NCI-H146 treated with DMSO at 0.1 percent for 48 hours (cell line): Measurements from ENCODE around the gene ATP6V0C.

Source experiments
- DNase-seq: peaks from one replicate; lab custom pipeline; 2025; ENCODE audit not compliant: unreplicated experiment; lab: John Stamatoyannopoulos, UW

ATP6V0C gene

DNA sequence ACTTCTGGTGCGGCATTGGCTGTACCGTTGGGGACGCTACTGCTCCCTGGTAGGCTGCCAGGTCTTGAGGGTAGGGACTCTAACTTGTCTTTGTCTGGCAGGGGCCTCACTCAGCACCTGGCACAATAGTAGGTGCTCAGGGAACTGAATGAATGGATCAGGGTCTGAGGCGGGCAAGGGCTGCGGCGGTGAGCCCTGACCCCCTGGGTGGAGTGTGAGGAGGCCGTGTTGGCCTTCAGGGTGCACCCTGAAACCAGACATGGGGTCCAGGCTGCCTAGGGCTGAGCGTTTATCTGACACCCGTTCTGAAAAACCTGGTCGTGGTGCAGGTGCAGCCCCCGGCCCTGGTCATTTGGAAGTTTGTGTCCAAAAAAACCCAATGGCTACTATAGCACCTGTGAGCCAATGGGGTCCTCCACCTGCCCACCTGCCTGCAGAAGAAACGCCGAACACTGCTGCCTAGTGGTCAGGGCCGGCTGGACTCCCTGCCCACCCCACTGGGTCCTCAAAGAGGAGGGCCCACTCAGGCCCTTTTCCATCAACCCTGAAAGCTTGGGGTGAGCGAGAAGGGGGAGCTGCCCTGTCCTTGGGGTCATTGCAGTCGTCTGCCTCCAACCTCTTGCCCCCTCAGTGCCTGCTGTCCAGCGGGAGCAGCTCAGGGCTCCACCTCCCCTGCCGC lies 4.9 kb upstream of the ATP6V0C start:
- DNase-seq = no peak

DNA sequence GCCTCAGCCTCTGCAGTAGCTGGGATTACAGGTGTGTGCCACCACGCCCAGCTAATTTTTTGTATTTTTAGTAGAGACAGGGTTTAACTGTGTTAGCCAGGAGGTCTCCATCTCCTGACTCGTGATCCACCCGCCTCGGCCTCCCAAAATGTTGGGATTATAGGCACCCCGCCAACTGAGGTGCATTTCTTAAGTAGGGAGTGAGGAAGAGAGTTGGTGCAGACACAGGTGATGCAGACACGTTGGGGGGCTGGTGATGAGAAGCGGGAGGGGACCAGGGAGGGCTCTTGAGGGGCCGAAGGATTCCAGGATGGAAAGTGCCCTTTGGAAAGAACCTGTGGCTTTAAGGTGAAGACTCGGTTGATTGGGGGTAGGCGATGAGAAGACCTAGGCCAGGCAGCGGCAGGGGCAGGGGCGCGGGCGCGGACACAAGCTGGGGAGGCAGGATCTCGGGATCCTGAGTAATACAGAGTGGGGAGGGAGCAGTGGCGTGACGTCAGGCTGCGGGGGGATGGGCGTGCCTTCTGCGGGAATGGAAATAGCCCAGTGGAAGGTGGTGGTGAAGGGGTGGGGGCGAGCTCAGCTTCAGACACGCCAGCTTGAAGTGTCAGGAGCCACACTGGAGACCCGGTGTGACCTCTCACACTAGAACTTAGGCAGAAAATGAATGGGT lies 2.5 kb upstream of the ATP6V0C start:
- no peak for DNase-seq

DNA sequence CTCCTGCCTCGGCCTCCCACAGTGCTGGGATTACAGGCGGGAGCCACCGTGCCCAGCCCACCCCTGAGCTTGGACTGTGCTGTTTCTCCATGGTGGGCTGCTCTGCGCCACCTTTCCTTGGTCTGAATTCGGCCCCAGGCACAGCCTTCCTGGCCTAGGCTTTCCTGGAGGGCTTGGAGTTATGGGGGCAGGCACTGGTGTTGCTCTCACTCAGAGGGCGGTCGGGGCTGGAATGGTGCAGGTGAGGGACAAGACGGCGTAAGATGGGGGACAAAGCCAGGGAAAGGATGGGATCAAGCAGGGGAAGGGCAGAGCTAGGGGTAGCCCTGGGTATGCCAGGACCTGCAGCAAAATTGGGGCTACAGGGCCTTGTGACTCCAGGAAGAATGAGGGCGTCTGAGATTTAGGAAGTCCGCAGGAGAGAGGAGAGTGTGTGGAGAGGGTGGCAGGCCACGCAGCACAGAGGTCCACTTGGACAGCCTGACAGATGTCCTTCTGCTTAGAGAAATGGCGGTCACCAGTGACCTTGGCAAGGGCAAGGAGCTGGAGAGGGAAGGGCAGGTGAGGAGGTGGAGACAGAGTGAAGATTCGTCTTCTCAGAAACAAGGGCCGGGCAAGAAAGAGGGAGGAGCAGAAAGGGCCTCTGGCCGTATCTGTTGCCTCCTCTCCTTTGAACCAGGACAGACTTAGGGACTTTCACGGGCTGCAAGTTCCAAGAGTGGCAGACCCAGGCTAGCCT lies 1.6 kb upstream of the ATP6V0C start:
- DNase-seq = no peak

DNA sequence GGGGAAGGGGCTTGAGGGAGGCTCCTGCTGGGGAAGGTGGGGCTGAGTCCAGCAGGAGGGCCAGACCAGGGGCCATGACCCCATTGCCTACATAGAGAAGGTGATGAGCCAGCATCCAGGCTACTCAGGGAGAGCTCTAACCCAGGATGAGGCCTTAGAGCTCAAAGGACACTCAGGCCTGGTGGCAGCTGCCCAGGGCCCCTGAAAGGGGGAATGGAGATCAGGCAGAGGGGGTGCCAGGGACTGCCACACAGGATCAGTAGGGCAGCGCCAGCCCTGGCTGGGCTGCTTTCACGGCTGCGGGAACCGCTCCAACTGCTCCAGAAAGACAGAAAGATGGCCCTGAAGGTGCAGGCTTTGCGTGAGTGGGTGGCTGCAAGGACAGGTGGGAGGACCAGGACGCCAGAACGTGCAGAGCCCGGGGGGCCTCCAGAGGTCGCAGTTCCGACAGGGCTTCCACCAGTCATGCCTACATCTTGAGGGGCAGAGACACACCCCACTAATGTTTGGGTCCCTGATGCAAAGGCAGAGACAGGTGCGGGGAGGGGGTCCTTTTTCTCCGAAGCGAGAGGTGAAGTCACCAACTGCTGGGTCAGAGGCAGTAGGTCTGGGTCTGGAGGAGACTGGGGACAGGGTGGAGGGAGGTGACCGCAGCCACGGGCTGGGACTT lies 882 bp upstream of the ATP6V0C start:
- peak; percentile 65 for DNase-seq

DNA sequence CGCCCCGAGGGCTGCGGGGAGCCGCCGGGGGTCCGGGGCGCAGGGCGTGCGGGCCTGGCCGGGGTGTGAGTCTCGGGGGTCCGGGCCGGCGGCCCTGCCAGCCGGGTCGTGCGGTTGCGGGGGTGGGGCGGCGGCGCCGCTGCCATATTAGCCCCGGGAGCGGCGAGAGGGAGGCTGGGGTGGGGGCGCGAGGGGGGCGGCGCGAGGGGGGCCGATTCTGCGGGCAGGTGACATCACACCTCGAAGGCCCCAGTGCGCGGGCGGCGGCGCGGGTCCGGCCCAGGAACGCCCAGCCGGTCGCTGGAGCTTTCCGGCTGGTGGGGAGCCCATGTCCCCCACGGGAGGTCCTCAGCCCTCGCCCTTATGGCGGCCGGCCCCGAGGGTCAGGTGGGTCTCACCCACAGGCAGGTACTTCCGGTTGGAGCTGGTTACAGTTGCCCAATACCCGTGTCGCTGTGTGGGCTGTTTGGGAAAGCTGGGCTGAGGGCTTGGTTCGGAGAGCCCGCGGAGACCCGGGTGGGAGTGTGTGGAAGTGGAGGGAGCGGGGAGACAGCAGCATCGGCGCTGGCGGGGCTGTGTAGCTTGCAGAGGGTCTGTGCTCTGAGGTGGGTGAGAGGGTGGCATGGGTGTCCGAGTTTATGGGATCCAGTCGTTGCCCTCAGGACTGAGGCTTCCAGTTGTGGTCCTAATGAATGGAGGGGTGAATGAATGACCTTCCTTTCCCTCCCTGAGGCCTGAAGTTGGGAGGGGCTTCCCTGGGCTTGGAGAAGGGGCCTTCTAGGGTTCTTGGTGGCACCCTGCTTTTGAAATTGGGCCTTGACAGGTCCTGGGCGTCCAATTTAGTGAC lies 804 bp downstream of the ATP6V0C start:
- no peak for DNase-seq

DNA sequence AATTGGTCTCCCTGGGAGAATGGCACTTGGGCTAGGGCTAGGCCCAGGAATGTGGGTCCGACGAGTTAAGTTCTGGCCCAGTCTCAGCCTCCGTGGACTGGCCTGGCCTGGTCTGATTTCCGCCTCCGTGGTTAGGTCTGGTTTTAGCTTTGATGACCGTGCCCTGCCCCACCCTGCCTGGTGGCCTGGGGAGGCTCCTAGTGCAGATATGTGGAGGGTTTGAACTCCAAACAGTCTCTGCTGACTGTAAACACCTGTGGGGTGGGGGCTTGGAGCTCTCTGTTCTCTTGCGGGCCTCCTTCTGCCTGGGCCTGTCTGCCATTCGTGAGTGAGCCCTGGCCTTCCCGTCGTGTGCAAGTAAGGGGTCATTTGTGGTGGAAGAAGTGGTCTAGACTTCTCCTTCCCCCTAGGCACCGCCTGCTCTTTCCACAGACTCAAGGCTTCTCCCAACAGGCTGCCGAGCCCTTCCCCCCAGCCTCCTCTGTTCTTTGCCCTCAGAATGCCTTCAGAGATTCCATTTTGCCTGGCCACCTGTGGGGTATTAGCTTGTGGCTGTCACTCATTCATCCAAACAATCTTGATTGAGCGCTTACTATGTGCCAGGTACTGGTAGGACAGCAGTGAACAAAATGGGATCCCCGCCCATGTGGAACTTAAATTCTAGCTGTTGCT lies 1.6 kb downstream of the ATP6V0C start:
- DNase-seq = no peak

DNA sequence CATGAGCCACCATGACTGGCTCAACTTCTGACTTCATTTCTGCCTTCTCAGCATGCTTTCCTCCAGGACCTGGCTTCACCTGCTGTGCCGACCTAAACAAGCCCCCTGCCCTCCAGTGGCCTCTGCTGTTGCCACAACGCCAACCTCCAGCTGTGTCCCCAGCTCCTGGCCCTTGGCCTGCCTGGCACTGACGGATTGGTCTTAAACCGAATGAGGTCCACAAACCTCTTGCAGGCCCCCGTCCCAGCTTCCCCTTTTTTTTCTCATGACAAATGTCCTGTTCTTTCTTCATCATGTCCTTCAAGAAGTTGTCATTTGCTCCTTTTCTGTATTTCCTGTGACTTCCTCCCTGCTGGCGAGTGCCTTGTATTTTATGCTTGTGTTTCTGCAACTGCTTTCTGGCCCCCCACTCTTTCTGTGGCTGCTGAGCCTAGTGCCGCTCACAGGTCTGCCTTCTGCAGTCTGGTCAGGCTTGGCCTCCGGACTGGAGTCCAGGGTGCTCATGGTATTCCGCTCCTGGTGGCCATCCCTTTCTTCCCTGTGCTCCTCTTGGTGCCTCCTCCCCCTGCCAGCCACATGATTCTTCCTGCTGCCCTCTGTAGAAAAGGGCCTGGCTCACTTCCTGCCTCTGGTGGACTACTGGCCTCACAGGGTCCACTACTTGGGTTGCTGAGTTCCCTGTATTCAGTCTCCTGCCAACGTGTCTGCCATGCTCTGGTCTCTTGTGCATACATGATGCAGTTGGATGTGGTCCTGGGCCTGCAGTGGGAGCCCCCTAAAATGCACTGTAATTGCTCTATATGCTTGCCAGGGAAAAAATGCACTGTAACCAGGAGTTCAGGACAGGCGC lies 2.9 kb downstream of the ATP6V0C start:
- no peak for DNase-seq

DNA sequence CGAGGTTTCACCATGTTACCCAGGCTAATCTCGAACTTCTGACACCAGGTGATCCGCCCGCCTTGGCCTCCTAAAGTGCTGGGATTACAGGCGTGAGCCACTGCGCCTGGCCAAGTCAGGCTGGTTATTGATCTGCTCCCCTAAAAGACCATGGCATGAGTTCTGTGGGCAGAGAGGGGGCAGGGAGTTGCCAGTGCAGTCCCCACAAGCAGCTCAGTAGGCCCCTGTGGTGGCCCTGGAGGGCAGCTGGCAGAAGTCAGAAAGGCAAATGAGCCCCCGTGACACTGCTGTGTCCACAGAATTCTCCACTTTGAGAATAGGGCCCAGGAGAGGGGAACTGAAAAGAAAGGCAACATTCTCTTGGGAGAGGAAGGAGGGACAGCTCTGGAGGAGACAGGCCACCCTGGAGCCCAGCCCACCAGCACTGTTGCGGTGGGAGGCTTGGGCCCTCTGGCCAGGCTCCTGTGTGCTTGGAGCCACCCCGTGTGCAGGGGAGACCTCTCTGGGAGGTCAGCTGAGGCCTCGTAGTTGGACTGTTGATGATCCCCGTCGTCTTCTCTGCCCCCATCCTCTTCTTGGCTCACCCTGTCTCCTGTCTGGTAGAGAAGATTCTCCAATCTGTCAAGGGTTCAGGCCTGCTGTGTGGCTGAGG lies 4.3 kb downstream of the ATP6V0C start:
- DNase-seq = no peak

DNA sequence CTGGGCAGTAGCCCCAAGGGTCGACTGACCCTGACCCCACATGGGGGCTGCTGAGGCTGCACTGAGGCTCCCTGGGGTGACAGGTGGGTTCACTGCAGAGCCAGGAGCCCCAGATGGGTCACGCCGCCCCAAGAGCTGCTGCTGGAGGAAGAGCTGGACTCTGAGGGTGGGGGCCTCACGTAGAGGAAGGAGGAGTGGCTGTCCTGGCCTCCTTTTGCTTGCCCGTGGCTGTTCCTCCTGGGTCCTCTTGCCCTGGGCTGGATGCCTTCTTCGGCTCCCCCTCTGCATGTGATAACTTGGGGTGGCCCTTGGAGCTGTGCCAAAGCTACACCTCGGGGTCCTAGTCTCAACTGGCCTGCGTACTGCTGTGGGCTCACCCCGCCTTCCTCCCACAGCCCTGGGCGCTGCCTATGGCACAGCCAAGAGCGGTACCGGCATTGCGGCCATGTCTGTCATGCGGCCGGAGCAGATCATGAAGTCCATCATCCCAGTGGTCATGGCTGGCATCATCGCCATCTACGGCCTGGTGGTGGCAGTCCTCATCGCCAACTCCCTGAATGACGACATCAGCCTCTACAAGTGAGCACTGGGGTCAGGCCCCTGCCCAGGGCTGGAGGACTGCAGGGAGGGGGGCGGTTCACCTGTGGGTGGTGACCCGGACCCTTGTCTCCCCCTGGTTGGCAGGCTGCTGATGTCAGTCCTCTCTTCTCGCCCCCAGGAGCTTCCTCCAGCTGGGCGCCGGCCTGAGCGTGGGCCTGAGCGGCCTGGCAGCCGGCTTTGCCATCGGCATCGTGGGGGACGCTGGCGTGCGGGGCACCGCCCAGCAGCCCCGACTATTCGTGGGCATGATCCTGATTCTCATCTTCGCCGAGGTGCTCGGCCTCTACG lies 5.3 kb downstream of the ATP6V0C start:
- DNase-seq = no peak

DNA sequence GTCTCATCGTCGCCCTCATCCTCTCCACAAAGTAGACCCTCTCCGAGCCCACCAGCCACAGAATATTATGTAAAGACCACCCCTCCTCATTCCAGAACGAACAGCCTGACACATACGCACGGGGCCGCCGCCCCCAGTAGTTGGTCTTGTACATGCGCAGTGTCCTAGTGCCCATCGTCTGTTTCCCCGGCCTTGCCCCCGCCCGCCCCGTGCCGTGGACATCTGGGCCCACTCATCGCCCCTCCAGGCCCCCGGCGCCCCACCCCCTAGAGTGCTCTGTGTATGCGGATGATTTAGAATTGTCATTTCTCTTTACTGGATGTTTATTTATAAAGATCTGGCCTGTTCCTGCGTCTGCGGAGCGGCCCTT lies 5.9 kb downstream of the ATP6V0C start:
- no peak for DNase-seq

DNA sequence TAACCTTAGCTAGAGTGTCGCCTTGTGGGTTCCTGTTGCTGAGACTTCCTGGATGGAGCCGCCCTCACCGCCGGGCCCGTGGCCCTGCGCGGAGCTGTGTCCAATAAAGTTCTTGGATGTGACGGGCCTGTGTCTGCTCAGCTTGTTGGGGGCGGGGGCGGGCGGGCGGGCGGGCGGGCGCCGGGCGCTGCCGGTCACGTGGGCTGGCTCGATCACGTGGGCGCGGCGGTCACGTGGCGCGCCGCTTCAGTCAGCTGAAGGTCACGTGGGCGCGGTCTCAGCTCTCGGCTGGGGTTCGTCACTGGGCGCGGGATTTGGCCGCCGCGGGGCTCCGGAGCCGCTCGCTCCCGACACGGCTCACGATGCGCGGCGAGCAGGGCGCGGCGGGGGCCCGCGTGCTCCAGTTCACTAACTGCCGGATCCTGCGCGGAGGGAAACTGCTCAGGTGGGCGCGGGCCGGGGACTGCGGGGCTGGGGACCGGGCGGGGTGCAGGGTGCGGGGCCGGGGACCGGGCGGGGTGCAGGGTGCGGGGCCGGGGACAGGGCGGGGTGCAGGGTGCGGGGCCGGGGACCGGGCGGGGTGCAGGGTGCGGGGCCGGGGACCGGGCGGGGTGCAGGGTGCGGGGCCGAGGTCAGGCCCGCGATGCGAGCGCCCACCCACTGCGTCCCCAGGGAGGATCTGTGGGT lies 6.5 kb downstream of the ATP6V0C start, which contains the start of gene AMDHD2:
Gene AMDHD2 (plus strand): TSS at position 275 of the 687 bp plus-strand sequence. CDS start 88 bp downstream, at position 363.
- peak; percentile 60 for DNase-seq

DNA sequence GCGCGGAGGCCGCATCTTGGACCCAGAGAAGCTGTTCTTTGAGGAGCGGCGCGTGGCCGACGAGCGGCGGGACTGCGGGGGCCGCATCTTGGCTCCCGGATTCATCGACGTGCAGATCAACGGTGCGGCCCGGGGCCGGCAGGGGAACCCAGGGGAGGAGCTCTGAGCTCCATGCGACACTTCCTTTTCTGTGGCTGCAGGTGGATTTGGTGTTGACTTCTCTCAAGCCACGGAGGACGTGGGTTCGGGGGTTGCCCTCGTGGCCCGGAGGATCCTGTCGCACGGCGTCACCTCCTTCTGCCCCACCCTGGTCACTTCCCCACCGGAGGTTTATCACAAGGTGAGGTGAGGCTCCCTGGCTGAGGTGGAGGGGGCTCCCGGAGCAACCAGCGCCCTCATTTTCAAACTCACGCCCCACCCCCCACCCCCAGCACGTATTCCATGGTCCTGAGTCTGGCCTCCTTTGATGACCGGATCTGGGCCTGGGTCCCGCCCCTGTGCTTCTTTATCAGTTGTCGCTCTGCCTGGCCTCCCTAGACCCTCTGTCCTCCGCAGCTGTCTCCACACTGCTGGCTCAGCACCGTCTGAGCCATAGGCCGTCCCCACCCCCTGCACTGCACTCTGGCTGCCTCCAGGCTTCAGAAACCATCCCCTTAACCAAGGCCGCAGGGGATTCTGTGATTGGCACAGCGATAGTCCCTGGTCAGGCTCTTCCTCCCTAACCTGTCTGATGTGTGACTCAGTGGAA lies 7.2 kb downstream of the ATP6V0C start:
- no peak for DNase-seq

DNA sequence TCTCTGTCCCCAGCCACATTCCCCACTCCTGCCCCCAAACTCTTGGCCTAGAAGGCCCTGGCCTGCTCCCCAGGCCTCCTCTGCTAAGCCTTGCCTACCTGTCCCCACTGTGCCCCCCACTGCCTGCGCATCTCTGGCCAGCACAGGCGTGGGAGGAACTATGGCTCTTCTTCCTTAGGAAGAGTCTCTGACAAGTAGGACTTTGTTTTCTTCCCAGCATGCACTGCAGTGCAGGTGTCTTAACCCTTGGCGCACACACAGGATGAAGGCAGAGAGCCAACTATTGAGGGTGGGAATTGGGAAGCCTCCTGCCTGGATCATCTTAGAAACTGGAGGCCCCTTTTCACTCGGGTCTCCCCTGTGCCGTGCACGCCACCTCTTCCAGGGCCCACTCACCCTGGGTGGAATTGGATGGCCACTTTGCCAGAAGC lies 10.1 kb downstream of the ATP6V0C start:
- no peak for DNase-seq

DNA sequence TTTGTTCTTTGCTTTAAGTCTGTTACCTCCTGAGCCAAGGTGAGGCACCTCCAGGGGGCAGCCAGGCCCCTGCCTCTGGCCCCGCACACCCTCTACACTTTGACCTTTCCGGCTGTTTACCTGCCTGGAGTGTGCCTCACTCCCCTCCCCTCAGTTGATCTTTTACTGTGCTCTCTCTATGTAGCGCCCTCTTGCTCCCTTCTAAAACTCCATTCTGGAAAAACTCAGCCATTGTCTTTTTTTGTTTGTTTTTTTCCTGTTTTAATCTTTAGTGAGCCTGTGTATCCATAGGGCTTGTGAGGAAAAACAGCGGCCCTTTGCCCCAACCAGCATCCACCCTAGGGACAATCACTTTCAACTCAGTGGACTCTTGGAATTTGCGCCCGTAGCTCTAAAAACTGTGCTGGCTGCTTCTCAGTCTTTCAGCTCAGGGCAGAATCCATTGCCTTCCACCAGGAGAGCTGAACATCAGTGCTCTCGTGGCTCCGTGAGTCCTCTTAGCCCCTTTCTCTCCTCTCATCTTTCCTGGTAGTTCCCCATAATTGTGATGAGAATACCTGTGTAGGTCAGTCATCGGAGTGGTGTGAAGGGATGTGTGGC lies 10.7 kb downstream of the ATP6V0C start:
- DNase-seq = no peak

DNA sequence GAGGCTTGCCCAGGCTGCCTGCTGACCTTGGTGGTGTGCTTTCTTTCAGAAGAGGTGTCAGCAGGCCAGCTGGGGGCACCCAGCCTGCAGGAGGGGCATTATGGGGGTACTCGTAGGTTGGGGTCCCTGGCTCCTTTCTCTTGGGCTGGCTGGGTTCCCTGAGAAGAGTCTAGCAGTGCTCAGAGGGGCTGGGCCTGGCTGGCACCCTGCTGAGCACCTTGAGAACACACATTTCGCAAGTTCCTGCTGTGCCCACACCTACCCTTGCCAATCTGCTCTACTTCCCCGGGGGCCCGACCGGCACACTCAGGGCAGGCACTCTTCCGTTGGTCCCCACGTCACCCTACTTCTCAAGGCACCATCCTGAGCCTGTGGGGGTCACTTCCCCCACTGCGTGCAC lies 12.4 kb downstream of the ATP6V0C start:
- no peak for DNase-seq
